ENCODE data around the gene KDM6B. TPM values are rescaled to one million over a fixed set of nuclear protein-coding genes. Genes with fewer than 3 reads are reported as not detected.

Gene KDM6B
- total RNA-seq, 4 donors from 2014 or later = 7.5 to 10.8 (median 9.7) TPM

DNA sequence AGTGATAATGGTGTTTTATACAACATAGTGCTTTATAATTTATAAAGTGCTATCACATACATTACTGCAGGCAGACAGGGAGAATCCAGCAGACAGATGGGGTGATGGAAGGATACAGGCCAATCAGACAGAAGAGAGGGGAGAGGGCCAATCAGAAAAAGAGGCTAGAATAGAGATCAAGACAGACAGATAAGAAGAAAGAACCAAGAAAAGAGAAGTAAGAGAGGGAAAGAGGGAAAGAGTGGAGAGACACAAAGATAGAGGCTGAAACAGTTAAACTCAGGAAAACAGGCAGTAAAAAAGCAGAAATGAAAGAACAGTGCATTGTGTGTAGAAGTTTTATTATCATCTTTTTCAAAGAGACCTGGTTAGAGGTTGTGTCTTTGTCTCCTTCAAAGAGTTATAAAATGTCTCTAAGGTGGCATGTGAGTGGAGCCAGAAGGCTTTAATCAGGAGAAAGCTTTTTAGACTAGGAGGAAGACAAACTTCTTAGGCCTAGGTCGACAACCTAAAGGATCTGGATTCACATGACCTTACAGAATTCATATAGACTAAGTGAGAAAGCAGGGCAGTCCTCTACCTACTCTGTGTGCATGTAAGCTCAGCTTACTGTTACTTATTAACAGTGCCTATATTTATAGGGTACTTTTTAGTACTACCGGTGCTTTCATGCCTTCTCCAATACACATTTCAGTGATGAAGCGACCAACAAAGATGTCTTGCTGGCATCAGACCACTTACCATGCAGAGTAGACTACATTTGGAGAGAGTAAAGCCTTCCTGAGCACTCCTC is 46.3 kb downstream of the KDM6B start:
- peak overlapping the region in 1 of 4 donors; percentile 91 for H3K27ac ChIP-seq

DNA sequence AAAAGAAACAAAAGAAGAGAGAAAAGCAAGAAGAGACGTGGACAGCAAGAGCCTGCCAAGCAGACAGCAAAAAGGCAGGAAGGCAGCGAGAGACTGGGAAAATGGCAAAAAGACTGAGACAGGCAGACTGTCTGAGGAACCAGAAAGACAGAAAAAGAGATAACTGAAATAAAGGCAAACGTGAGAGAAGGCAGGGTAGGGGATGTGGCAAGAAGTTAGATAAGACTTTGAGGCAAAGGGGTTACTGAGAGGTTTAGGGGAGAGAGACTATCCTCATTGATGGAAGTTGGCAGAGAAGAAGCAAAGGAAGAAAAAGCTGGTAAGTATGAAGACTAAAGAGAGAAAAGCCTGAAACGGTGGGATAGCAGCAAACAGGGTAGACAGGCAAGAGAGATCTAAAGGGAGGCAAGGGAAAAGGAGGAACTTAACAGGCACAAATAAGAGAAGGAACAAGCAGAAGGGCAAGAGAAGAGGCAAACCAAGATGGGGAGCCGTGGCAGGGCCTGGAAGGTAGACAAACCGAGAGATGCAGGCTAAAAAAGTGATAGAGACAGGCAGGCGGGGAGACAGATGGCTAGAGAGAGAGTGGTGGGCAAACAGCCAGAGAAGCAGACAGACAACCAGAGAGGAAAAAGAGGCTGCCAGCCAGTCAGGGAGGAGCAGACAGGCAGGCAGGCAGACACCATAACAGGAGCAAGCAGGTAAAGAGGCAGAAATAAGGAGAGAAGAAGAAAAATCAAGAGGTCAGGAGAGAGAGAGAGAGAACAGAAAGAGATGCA is 47.4 kb downstream of the KDM6B start:
- Histone ChIP-seq H3K4me1 (peaks cover 0 to 59% (median 13%) of the 10 kb centered on the region in 4 donors), H3K9me3 (no peaks in the 10 kb centered on the region), H3K27ac (peak overlapping the region in 2 of 4 donors; percentile 91 to 95), H3K36me3 (peaks cover 0 to 17% (median 0%) of the 10 kb centered on the region in 3 donors), H3K4me3 (no peak overlapping the region), H3K27me3 (no peaks in the 10 kb centered on the region)
- WGBS, 2 donors = 43 to 47% methylated on average over 7 of the region's 7 CpGs
- no peak for DNase-seq (ENCODE audit: low spot score in 2 of 2)
- TF ChIP-seq EP300 (IDR thresholded peaks at IDR 0.05) (no peak), POLR2A (IDR thresholded peaks at IDR 0.05) (no peak)
- TF ChIP-seq, protein P1, sequence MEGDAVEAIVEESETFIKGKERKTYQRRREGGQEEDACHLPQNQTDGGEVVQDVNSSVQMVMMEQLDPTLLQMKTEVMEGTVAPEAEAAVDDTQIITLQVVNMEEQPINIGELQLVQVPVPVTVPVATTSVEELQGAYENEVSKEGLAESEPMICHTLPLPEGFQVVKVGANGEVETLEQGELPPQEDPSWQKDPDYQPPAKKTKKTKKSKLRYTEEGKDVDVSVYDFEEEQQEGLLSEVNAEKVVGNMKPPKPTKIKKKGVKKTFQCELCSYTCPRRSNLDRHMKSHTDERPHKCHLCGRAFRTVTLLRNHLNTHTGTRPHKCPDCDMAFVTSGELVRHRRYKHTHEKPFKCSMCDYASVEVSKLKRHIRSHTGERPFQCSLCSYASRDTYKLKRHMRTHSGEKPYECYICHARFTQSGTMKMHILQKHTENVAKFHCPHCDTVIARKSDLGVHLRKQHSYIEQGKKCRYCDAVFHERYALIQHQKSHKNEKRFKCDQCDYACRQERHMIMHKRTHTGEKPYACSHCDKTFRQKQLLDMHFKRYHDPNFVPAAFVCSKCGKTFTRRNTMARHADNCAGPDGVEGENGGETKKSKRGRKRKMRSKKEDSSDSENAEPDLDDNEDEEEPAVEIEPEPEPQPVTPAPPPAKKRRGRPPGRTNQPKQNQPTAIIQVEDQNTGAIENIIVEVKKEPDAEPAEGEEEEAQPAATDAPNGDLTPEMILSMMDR (IDR thresholded peaks at IDR 0.05) = no peak

More for the DNA sequence above, 46.3 kb downstream of the KDM6B start:
- 64 to 68% methylated on average over 3 of the region's 3 CpGs for WGBS, 2 donors
- TF ChIP-seq EP300 (IDR thresholded peaks at IDR 0.05) (no peak), POLR2A (IDR thresholded peaks at IDR 0.05) (no peak)
- TF ChIP-seq, protein P1 (IDR thresholded peaks at IDR 0.05) = no peak
- H3K36me3 ChIP-seq = peaks cover 0 to 17% (median 0%) of the 10 kb centered on the region in 3 donors
- H3K4me1 ChIP-seq = peaks cover 0 to 48% (median 9%) of the 10 kb centered on the region in 4 donors
- H3K4me3 ChIP-seq = no peak overlapping the region
- H3K27me3 ChIP-seq = no peaks in the 10 kb centered on the region
- no peaks in the 10 kb centered on the region for H3K9me3 ChIP-seq
- DNase-seq (ENCODE audit: low spot score in 2 of 2) = no peak

DNA sequence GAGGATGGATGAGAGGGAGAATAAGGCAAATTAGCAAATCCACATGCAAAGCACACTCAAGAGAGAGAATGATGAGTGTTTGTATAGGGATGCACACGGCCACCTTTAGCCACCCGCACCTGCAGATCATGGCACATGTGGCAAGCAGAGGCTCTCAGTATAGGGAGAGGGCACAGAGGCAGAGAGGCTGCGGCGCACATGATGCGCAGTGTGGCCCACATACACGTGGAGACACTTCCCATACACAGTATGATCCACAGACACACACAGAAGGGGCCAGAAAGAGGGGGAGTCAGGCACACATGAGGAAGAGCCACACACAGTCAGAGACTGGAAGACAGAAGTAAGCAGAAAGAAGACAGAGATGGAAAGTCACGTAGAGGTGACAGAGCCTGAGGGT is 48.1 kb downstream of the KDM6B start:
- WGBS, 2 donors = 68 to 74% methylated on average over 7 of the region's 7 CpGs

DNA sequence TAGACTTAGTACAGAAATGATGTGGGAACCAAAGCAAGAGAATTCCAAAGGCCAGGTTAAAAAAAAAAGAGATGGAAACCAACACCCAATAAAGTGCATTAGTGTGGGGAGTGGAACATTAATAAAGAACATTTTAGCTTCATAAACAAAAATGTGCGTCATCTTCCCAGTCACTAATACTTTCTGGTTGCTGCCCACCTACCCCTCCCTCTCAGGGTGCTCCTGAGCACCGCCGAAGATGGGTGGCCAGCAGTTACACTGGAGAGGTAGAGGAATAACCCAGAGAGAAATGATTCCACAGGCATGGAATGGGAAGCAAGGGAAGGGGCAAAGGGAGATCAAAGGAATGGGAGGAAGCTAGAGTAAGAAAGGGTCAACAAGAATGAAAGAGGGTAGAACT is 48.6 kb downstream of the KDM6B start:
- WGBS, 2 donors = 72 to 75% methylated on average over 3 of the region's 3 CpGs
- no peak for DNase-seq (ENCODE audit: low spot score in 2 of 2)
- TF ChIP-seq, protein P1 (IDR thresholded peaks at IDR 0.05) = no peak
- TF ChIP-seq POLR2A (IDR thresholded peaks at IDR 0.05) (peak in 1 of 2 donors; percentile 57), EP300 (IDR thresholded peaks at IDR 0.05) (peak in 1 of 2 donors; percentile 69)
- Histone ChIP-seq H3K4me3 (peak overlapping the region in 1 of 4 donors; percentile 2), H3K27me3 (no peaks in the 10 kb centered on the region), H3K27ac (peak overlapping the region; percentile 62 to 95 (median 85)), H3K4me1 (peaks cover 0 to 69% (median 21%) of the 10 kb centered on the region in 4 donors), H3K36me3 (peaks cover 0 to 17% (median 0%) of the 10 kb centered on the region in 3 donors), H3K9me3 (no peaks in the 10 kb centered on the region)

More for the DNA sequence above, 48.1 kb downstream of the KDM6B start:
- no peak overlapping the region for H3K4me3 ChIP-seq
- H3K27ac ChIP-seq = peak overlapping the region in 2 of 4 donors; percentile 91 to 95
- DNase-seq (ENCODE audit: low spot score in 2 of 2) = no peak
- peaks cover 0 to 65% (median 18%) of the 10 kb centered on the region in 4 donors for H3K4me1 ChIP-seq
- H3K36me3 ChIP-seq = peaks cover 0 to 17% (median 0%) of the 10 kb centered on the region in 3 donors
- TF ChIP-seq POLR2A (IDR thresholded peaks at IDR 0.05) = no peak
- TF ChIP-seq, protein P1 (IDR thresholded peaks at IDR 0.05) = no peak
- TF ChIP-seq EP300 (IDR thresholded peaks at IDR 0.05) = no peak
- no peaks in the 10 kb centered on the region for H3K27me3 ChIP-seq
- no peaks in the 10 kb centered on the region for H3K9me3 ChIP-seq

Other genes starting within 250 kb of the KDM6B start
- gene SOX15, start 244.1 kb upstream of the KDM6B start, total RNA-seq = 1 to 10 TPM; 3.1 to 6.9 (median 5.0) TPM
- gene FXR2, start 219.3 kb upstream of the KDM6B start, total RNA-seq = 10 to 100 TPM; 34.7 to 39.4 (median 36.7) TPM
- 100 to 1,000 TPM in 1 of 4 donors, 10 to 100 TPM in 3; 69.3 to 130 (median 82.0) TPM for gene SAT2, start 206.4 kb upstream of the KDM6B start, total RNA-seq
- gene SHBG, start 204.1 kb upstream of the KDM6B start, total RNA-seq = 1 to 10 TPM in 1 of 4 donors, under 1 TPM in 1, not detected in 2; 0.63 to 1.2 TPM
- 1 to 10 TPM; 1.5 to 3.9 (median 1.9) TPM for gene ATP1B2, start 183.3 kb upstream of the KDM6B start, total RNA-seq
- 10 to 100 TPM; 26.7 to 32.1 (median 30.0) TPM for gene TP53, start 146.7 kb upstream of the KDM6B start, total RNA-seq
- gene WRAP53, start 145.7 kb upstream of the KDM6B start, total RNA-seq = 1 to 10 TPM; 3.6 to 8.0 (median 4.8) TPM
- under 1 TPM in 2 of 4 donors, not detected in 2; 0.20 to 0.21 TPM for gene EFNB3, start 129.0 kb upstream of the KDM6B start, total RNA-seq
- 1 to 10 TPM in 1 of 4 donors, under 1 TPM in 3; under 0.01 to 1.4 (median under 0.01) TPM for gene DNAH2, start 116.5 kb upstream of the KDM6B start, total RNA-seq
- 10 to 100 TPM in 3 of 4 donors, 1 to 10 TPM in 1; 9.2 to 41.7 (median 25.6) TPM for gene TMEM88, start 20.8 kb downstream of the KDM6B start, total RNA-seq
- gene NAA38, start 23.3 kb downstream of the KDM6B start, total RNA-seq = 100 to 1,000 TPM; 104 to 198 (median 167) TPM
- gene CYB5D1, start 23.8 kb downstream of the KDM6B start, total RNA-seq = 10 to 100 TPM in 2 of 4 donors, 1 to 10 TPM in 2; 9.4 to 13.6 (median 11.1) TPM
- gene CHD3, start 54.6 kb downstream of the KDM6B start, total RNA-seq = 100 to 1,000 TPM in 3 of 4 donors, 10 to 100 TPM in 1; 80.4 to 202 (median 125) TPM
- gene RNF227, start 82.1 kb downstream of the KDM6B start, total RNA-seq = 10 to 100 TPM in 1 of 4 donors, 1 to 10 TPM in 3; 2.6 to 41.2 (median 3.8) TPM
- gene KCNAB3, start 95.6 kb downstream of the KDM6B start, total RNA-seq = 1 to 10 TPM; 1.1 to 6.0 (median 1.4) TPM
- 10 to 100 TPM; 24.1 to 39.3 (median 36.8) TPM for gene TRAPPC1, start 97.7 kb downstream of the KDM6B start, total RNA-seq
- gene CNTROB, start 98.0 kb downstream of the KDM6B start, total RNA-seq = 10 to 100 TPM; 22.4 to 38.0 (median 28.0) TPM
- under 1 TPM in 1 of 4 donors, not detected in 3; 0.30 TPM for gene GUCY2D, start 168.4 kb downstream of the KDM6B start, total RNA-seq
- gene ALOX15B, start 204.8 kb downstream of the KDM6B start, total RNA-seq = 10 to 100 TPM in 2 of 4 donors, 1 to 10 TPM in 2; 3.8 to 22.8 (median 9.3) TPM